Fibroblast of skin of back (primary cell): ENCODE data around the gene ABCD1.
"Not testable (repeated sequence)": the region's sequence is repeated elsewhere in the genome, so short reads cannot be mapped to it uniquely, and the experiment has no call there.

Experiments used
- DNase-seq: peaks from one replicate; pipeline ENCODE4 v3.0.0-alpha.2; 2013

ABCD1 gene

DNA sequence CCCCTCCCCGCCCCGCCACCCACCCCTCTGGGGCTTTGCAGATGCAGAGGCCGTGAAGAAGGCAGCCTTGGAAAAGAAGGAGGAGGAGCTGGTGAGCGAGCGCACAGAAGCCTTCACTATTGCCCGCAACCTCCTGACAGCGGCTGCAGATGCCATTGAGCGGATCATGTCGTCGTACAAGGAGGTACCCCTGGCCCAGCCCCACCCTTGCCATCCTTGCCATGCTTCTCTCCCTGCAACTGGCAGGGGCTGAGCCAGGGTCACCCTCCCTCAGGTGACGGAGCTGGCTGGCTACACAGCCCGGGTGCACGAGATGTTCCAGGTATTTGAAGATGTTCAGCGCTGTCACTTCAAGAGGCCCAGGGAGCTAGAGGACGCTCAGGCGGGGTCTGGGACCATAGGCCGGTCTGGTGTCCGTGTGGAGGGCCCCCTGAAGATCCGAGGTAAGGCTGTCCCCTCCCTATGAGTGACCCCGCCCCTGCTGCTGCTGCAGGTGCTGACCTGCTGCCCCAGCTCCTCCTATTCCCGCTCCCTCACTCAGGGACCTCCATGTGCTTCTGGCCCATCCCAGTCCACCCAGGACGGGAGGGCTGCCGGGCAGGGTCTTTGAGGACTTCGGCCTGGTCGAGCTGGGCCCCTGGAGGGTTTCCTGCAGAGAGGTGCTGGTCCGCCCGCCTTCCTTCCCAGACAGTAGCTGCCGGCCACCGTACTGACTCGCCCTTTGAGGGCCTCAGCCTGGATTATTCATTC is 11.6 kb downstream of the ABCD1 start:
- no peak for DNase-seq

DNA sequence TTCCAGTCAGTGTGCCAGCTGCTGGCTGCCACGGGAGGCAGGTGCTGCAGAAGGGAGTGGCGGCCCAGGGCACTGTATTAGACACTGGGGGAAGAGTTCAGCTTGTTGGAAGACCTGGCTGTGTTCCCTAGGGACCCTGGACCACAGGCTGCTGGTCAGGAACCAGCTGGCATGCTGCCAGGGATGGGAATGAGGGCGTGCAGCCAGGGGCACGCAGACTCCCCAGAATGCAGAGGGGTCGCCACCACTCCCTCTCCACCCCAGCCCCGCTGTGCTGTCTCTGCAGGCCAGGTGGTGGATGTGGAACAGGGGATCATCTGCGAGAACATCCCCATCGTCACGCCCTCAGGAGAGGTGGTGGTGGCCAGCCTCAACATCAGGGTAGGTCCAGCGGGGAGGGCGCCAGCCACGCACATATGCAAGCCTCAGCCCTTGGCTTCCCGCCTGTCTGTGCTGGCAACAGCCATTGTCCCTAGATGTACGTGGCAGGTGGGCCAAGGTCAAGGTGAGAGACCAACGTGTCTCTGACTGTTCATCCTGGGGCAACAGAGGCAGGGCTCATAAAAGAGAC is 12.3 kb downstream of the ABCD1 start:
- no peak for DNase-seq

DNA sequence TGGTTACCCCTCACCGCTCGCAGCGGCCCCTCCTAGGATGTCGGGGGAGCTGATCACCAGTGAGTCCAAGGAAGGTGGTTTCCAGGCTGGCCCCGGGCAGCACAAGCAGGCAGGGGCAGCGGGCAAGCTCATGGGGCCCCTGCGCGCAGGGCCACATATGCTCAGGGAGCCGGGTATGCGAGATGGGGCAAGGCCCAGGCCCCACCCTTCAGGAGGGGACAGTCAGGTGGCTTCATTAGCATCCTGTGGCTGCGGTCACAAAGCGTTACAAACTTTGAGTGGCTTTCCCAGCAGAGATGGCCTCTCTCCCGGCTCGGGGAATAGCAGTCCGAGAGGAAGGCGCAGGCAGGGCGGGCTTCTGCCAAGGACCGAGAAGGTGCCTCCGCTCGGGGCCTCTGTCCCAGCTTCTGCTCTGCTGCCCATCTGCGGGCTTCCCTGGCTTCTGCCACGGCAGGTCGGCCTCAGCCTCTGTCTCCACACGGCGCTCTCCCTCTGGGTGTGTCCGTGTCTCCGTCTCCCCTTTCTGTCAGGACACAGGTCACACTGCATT is 13.5 kb downstream of the ABCD1 start:
- DNase-seq: no peak

GRCh38 chrX:153739754-153740486 is 15.3 kb downstream of the ABCD1 start:
- no peak for DNase-seq

- no peak for DNase-seq
Observed at GRCh38 chrX:153740631-153741222, 16.1 kb downstream of the ABCD1 start.

- no peak for DNase-seq
Observed at GRCh38 chrX:153741446-153741845, 16.8 kb downstream of the ABCD1 start.

- DNase-seq: not testable (repeated sequence)
Observed at GRCh38 chrX:153742111-153742510, 17.5 kb downstream of the ABCD1 start.

- not testable (repeated sequence) for DNase-seq
Observed at GRCh38 chrX:153742796-153743467, 18.3 kb downstream of the ABCD1 start.

GRCh38 chrX:153743468-153744209 is 19.0 kb downstream of the ABCD1 start:
- DNase-seq: not testable (repeated sequence)

DNA sequence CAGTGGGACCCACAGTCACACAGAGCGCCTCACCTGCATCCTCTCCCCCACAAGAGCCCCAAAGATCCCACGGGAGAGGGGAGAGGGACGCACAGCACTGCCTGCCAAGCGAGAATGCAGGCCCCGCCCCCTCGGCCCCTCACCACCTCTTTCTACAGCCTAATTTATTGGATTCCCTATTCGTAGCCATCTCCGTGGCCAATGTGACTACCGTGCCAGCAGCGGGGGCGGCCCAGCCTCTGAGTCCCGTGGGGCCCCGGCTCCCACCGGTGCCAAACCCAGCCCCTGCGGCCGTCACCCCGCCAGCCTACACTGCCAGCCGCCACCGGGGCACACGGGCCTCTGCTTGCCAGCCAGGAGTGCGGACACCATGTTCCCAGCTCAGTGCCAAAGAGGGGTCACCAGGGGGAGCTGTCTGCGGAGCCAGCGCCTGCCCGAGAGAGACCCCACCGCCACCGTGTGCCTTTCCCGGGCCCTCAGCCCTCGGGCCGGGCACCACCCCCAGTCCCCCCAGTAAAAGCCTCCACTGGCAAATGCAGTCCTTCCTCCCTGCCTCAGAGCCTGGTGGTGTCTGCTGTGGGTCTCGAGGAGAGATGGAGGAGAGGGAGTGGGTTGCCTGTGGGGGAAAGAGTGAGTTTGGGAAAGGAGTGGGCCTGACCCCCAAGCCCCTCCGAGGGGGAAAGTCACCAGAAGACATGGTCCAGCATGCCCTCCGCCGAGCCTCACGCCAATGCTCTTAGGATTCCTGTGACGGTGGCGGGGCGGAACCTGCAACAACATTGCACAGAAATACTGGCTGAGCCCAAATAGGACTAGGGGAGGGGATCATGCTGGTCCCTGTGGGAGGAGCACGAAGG is 19.8 kb downstream of the ABCD1 start:
- DNase-seq: no peak

GRCh38 chrX:153745067-153745433 is 20.4 kb downstream of the ABCD1 start:
- not testable (repeated sequence) for DNase-seq

- no peak for DNase-seq
Observed at GRCh38 chrX:153746359-153746758, 21.7 kb downstream of the ABCD1 start.

DNA sequence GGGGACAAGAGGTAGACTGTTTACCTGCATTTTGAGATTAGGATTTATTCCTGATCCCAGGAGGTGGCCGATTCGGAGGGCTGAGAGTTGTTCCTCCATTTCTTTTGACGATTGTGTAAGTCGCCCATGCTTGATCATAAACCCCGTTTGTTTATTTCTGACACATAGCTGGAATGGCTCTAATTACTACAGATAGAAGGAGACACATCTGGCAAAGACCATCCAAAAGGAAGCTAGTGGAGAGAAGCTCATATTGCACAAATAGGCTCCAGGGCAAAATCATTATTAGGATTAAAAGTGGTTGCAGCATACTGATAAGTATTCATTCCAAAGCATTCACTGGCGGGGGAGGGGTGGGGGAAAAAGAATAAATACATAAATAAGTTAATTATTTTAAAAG is 22.3 kb downstream of the ABCD1 start:
- DNase-seq: not testable (repeated sequence)

DNA sequence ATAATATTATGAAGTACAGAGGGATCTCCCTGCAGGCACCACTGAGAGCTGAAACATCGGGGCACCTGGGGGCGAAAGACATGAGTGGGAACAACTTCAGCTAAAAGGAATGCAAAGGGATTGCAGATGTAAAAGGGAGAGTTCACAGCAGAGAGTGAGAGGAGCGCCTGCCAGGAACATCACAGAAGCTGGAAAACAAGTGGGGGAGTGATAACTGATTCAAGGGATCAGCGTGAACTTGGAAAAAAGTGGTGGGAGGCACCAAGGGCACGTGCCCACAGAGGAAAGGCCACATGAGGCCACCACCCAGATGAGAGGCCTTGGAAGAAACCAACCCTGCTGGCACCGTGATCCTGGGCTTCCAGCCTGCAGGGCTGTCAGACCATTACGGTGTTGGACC is 24.4 kb downstream of the ABCD1 start:
- not testable (repeated sequence) for DNase-seq

DNA sequence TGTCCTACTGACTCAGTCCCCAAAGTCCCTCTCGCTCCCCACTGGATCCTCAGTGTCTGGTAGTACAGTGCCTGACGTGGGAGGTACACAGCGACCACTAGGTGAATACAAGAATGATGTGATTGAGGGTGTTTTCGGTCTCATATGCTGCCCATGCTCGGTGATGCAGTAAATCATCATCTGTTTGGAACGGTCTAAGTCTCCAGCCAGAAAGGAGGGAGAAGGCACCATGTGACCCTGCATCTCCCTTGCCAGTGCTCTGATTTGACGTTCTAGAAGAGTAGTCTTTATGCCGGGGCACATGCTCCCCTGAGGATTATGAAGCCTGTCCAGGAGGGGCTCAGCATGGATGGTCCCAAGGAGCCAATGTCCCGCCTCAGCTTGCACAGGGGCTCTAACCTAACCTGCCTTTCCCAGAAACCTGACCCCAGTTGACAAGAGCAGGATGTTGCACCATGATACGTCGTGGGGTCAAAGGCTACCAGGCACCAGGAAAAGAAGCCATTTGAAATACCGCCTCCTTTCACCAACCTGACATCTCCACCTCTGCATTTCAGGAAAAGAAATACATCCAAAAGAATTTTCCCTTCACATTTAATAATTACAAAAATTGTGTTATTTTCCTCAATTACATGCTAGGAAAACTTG is 25.6 kb downstream of the ABCD1 start:
- DNase-seq: no peak

GRCh38 chrX:153755136-153755535 is 30.5 kb downstream of the ABCD1 start:
- DNase-seq: no peak

GRCh38 chrX:153761863-153762262 is 37.2 kb downstream of the ABCD1 start:
- no peak for DNase-seq

DNA sequence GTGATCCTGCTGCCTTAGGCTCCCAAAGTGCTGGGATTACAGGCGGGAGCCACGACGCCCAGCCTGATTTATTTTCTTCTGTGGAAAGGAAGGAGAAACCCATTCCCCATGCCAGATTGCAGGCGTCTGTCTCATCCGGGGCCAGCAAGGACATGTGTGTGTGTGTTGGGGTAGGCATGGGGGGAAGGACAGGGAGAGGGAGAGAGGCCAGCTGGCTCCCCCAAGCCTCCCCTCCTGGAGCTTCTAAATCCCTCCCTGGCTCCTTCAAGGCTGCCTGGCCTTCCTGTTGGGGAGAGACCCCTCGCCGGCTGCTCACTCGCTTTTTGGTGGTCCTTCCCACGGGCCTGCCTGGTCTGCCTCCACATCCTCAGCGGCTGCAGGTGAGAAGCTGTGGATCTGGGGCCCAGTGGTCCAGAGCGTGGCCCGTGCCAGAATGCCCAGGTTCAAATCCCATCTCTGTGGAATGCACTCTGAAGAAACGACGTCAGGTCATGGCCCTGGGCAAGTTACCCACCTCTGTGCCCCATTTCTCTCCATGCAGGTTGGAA is 38.0 kb downstream of the ABCD1 start:
- no peak for DNase-seq

DNA sequence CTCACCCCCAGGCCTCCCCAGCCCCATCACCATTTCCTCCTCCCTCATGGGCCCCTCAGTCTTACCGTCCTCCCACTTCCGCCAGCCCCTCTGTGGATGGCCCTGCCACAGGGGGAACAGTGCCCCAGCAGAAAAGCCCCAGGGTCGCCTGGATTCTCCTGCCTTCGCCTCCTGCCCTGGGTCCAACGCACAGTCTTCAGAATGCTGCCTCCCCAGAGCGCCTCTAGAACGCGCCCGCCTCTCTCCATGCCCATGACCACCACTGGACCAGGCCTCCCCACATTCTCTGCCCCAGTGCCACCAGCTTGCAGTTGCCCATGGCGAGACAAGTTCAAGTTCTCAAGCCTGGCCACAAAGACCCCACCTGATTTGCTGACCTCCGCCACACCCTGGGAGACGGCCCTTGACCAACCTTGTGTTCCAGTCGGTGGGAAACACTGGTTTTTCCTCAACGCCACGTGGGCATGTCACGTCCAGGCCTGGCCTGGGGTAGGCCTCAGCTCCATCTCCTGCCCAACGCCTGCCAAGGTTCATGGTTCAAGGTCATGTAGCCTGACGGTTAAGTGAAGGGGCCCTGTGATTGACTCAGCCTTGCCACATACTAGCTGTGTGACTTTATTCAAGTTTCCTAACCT is 38.8 kb downstream of the ABCD1 start:
- no peak for DNase-seq
